Fibroblast of skin of scalp (primary cell): ENCODE data around the gene HELZ.

Experiments used
- DNase-seq: peaks from one replicate; pipeline ENCODE4 v3.0.0-alpha.2; 2013

HELZ gene

GRCh38 chr17:67022451-67022810 is 222.6 kb downstream of the HELZ start:
- DNase-seq = no peak

GRCh38 chr17:67021743-67022450 is 223.1 kb downstream of the HELZ start:
- no peak for DNase-seq

- DNase-seq = no peak
Measured at GRCh38 chr17:67021196-67021595, 223.8 kb downstream of the HELZ start.
